OCI-LY1 (cell line): ENCODE data around the gene ANKRD42.

Experiments used
- H2AFZ ChIP-seq: fragments of 200-600 bp; sonication (generic), shearing (Covaris generic); 2 replicates; pipeline ENCODE4 v1.6.0; 2014; ENCODE audit warnings: antibody characterized with exemption, mild to moderate bottlenecking, low read length
- H3F3A ChIP-seq: fragments of 200-600 bp; sonication (generic), shearing (Covaris generic); 2 replicates; pipeline ENCODE4 v1.6.0; 2014; ENCODE audit warnings: mild to moderate bottlenecking, antibody characterized with exemption, low read length, moderate library complexity; ENCODE audit not compliant: insufficient read depth
- H3K27ac ChIP-seq: fragments of 200-600 bp; sonication (generic); 2 replicates; pipeline ENCODE4 v1.5.1; 2014; ENCODE audit warnings: low read length, mixed run types, mild to moderate bottlenecking, low read depth; ENCODE audit not compliant: poor library complexity, severe bottlenecking
- H3K27me3 ChIP-seq: fragments of 200-600 bp; sonication (generic); 2 replicates; pipeline ENCODE4 v1.6.0; 2014; ENCODE audit warnings: antibody characterized with exemption, mild to moderate bottlenecking, low read length, moderate library complexity; ENCODE audit not compliant: insufficient read depth
- H3K36me3 ChIP-seq: fragments of 200-600 bp; sonication (generic); 2 replicates; pipeline ENCODE4 v1.6.1; 2014; ENCODE audit warnings: mild to moderate bottlenecking, antibody characterized with exemption, low read length, moderate library complexity, mixed read lengths; ENCODE audit not compliant: insufficient read depth
- H3K4me1 ChIP-seq: fragments of 200-600 bp; sonication (generic); 2 replicates; pipeline ENCODE4 v1.5.1; 2014; ENCODE audit warnings: mild to moderate bottlenecking, low read length, moderate library complexity; ENCODE audit not compliant: insufficient read depth, severe bottlenecking
- H3K4me2 ChIP-seq: fragments of 200-600 bp; sonication (generic), shearing (Covaris generic); 2 replicates; pipeline ENCODE4 v1.6.1; 2014; ENCODE audit warnings: low read length
- H3K4me3 ChIP-seq: fragments of 200-600 bp; sonication (generic); 2 replicates; pipeline ENCODE4 v1.5.1; 2014; ENCODE audit warnings: low read length, low read depth, mild to moderate bottlenecking, mixed read lengths; ENCODE audit not compliant: poor library complexity, severe bottlenecking
- H3K79me2 ChIP-seq: fragments of 200-600 bp; shearing (Covaris generic); 2 replicates; pipeline ENCODE4 v1.6.1; 2016; ENCODE audit warnings: mixed run types, low read length, mixed read lengths; ENCODE audit not compliant: insufficient read depth
- H3K9ac ChIP-seq: fragments of 200-600 bp; sonication (generic), shearing (Covaris generic); 2 replicates; pipeline ENCODE4 v1.6.1; 2014; ENCODE audit warnings: mild to moderate bottlenecking, low read length, mixed read lengths
- H3K9me2 ChIP-seq: fragments of 200-600 bp; sonication (generic), shearing (Covaris generic); 2 replicates; pipeline ENCODE4 v1.6.1; 2014; ENCODE audit warnings: low read depth, mild to moderate bottlenecking, low read length, mixed read lengths
- H3K9me3 ChIP-seq: fragments of 200-600 bp; shearing (Covaris generic); 2 replicates; pipeline ENCODE4 v1.6.1; 2014; ENCODE audit warnings: low read length, mixed read lengths
- H4K20me1 ChIP-seq: fragments of 200-600 bp; sonication (generic), shearing (Covaris generic); 2 replicates; pipeline ENCODE4 v1.6.0; 2016; ENCODE audit warnings: mild to moderate bottlenecking, low read length; ENCODE audit not compliant: insufficient read depth
- EZH2 ChIP-seq: fragments of 200-600 bp; sonication (generic), shearing (Covaris generic); IDR thresholded peaks from 2 replicates; pipeline ENCODE4 v1.8.0; 2017; ENCODE audit warnings: borderline replicate concordance, mixed run types, mild to moderate bottlenecking, antibody characterized with exemption, low read length, moderate library complexity, mixed read lengths
- TF ChIP-seq, protein P1 (sequence below): fragments of 200-600 bp; sonication (generic), shearing (Covaris generic); IDR thresholded peaks from 2 replicates; pipeline ENCODE4 v1.5.1; 2017; ENCODE audit warnings: mild to moderate bottlenecking, antibody characterized with exemption, low read length, moderate library complexity, mixed read lengths

ANKRD42 gene

DNA sequence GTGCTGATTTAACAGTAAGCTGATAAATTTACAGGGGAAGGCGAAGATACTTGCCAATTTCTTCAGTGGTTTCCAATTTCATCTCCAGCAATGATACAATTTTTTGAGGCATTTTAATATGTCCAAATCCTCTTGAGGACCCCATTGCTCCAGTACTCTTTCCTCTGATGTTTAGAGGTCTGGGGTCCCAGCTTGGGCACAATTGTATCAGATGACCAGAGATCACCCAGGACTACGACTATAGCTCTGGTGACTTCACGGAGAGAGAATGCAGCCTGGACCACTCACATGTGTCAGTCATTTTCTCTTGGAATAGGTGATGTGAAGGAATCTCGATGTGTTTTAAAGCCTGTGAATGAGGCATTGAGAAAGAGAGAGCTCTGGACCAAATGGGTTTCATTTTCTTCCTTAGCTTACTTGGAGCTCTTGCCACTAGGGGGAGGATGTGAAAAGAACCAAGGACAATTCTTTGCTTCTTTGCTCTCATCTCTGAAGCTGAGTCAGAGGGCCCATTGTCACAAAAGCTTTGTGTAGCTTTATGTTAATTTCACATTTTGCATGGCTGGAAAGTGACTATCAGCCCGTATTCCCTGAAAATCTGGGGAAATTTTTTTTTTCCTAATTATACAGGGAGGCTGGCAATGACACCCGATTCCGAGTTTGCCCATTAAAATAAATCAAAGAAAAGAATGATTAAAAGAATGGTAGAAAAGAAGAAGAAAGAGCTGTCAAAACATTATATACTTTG lies 99.4 kb downstream of the ANKRD42 start:
- Histone ChIP-seq H3K4me3 (peak overlapping the region; percentile 14), H4K20me1 (no peaks in the 10 kb centered on the region), H3K27me3 (no peaks in the 10 kb centered on the region)

DNA sequence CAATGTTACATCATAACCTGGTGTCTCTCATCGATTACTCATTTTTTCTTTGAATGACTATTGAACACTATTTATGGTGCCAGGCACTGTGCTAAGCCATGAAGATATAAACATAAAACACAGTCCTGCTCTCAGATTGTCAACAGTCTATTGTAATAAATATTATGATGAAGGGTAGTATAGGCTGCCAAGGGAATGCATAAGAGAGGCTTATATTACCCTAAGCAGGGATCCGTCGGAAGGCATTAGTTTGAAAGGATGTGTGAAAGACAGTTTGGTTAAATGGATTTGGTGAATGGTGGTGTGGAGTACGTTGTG lies 99.9 kb downstream of the ANKRD42 start:
- no peaks in the 10 kb centered on the region for H3K9me3 ChIP-seq
- no peaks in the 10 kb centered on the region for H3F3A ChIP-seq
- H3K9me2 ChIP-seq = no peaks in the 10 kb centered on the region
- H4K20me1 ChIP-seq = no peaks in the 10 kb centered on the region
- H3K36me3 ChIP-seq = no peaks in the 10 kb centered on the region
- H3K4me2 ChIP-seq = no peak overlapping the region
- H3K9ac ChIP-seq = no peak overlapping the region
- H3K79me2 ChIP-seq = no peaks in the 10 kb centered on the region
- no peak overlapping the region for H3K27ac ChIP-seq
- no peak overlapping the region for H3K4me3 ChIP-seq
- H2AFZ ChIP-seq = no peak overlapping the region
- H3K27me3 ChIP-seq = no peaks in the 10 kb centered on the region
- TF ChIP-seq EZH2 = no peak
- H3K4me1 ChIP-seq = peaks cover 15% of the 10 kb centered on the region

More for the DNA sequence above, 99.4 kb downstream of the ANKRD42 start:
- Histone ChIP-seq H3K9ac (no peak overlapping the region), H3K79me2 (no peaks in the 10 kb centered on the region), H3K4me1 (peaks cover 21% of the 10 kb centered on the region), H2AFZ (no peak overlapping the region), H3K4me2 (peak overlapping the region; percentile 57; the same call in 1 of the 2 replicates), H3F3A (no peaks in the 10 kb centered on the region), H3K36me3 (no peaks in the 10 kb centered on the region), H3K27ac (no peak overlapping the region), H3K9me2 (no peaks in the 10 kb centered on the region), H3K9me3 (no peaks in the 10 kb centered on the region)
- TF ChIP-seq EZH2 = no peak
- TF ChIP-seq, protein P1, sequence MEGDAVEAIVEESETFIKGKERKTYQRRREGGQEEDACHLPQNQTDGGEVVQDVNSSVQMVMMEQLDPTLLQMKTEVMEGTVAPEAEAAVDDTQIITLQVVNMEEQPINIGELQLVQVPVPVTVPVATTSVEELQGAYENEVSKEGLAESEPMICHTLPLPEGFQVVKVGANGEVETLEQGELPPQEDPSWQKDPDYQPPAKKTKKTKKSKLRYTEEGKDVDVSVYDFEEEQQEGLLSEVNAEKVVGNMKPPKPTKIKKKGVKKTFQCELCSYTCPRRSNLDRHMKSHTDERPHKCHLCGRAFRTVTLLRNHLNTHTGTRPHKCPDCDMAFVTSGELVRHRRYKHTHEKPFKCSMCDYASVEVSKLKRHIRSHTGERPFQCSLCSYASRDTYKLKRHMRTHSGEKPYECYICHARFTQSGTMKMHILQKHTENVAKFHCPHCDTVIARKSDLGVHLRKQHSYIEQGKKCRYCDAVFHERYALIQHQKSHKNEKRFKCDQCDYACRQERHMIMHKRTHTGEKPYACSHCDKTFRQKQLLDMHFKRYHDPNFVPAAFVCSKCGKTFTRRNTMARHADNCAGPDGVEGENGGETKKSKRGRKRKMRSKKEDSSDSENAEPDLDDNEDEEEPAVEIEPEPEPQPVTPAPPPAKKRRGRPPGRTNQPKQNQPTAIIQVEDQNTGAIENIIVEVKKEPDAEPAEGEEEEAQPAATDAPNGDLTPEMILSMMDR = peak; percentile 71

DNA sequence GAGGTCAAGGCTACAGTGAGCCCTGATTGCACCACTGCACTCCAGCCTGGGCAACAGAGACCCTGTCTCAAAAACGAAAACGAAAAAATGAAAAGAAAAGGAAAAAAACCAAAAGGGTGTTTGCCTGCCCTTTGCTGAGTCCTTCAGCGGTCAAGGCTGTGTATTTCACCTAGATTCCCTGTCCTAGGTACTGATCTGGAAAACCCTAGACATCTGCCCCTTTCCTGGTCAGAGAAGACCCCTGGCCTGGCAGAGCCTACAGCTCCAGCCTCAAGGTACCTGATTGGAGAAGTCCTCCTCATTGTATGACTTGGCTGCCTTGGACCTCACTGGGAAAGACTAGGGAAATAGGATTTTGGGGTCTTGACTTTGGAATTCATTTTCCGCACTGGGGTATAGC lies 100.7 kb downstream of the ANKRD42 start:
- Histone ChIP-seq H3K4me3 (no peak overlapping the region), H3K4me2 (no peak overlapping the region), H3K27me3 (no peaks in the 10 kb centered on the region), H3K9me2 (no peaks in the 10 kb centered on the region), H3K27ac (no peak overlapping the region), H3F3A (no peaks in the 10 kb centered on the region), H4K20me1 (no peaks in the 10 kb centered on the region), H3K9ac (no peak overlapping the region), H3K9me3 (no peaks in the 10 kb centered on the region), H3K36me3 (no peaks in the 10 kb centered on the region), H3K4me1 (peaks cover 11% of the 10 kb centered on the region), H2AFZ (no peak overlapping the region), H3K79me2 (no peaks in the 10 kb centered on the region)
- TF ChIP-seq, protein P1 = no peak
- TF ChIP-seq EZH2 = no peak
